Panc1 (cell line): ENCODE measurements around the gene NPR1. TPM values are rescaled to one million over a fixed set of nuclear protein-coding genes. Genes with fewer than 3 reads are reported as not detected.
A peak's percentile ranks its signal among the peaks of the same experiment; 100 is the strongest.

Experiments used
- ATAC-seq: fragments of 200-7000 bp; cut with Tn5 transposase; 2 replicates; pipeline ENCODE4 v1.9.1; 2020; ENCODE audit warnings: mild to moderate bottlenecking, moderate library complexity
- Bru-seq: library from RNA; stranded (reverse); fragments of 400-500 nt; gene quantifications from one replicate; lab custom pipeline; 2021; lab: Mats Ljungman, UMichigan
- BruChase-seq, 2 experiments: library from RNA; stranded (reverse); fragments of 400-500 nt; gene quantifications; one replicate each; lab custom pipeline; 2021; lab: Mats Ljungman, UMichigan
- BruUV-seq: library from RNA; stranded (reverse); fragments of 400-500 nt; replicated peaks from 2 replicates; lab custom pipeline; 2021; lab: Mats Ljungman, UMichigan
- CTCF ChIA-PET: fragments of 300-600 bp; sonication (Branson Sonifier 250); formaldehyde crosslinking; loops from one replicate; lab custom pipeline; 2022; ENCODE audit warnings: antibody characterized with exemption; lab: Charles Lee
- POLR2A ChIA-PET: fragments of 300-600 bp; sonication (Branson Sonifier 250); formaldehyde crosslinking; loops from one replicate; lab custom pipeline; 2022; ENCODE audit warnings: antibody characterized with exemption; lab: Charles Lee
- DNase-seq: peaks from one replicate; pipeline ENCODE4 v3.0.0-alpha.2; 2010; ENCODE audit warnings: low read depth, low spot score
- H3K27ac ChIP-seq: 2 replicates; pipeline ENCODE4 v1.5.1; 2011; ENCODE audit warnings: mild to moderate bottlenecking, low read length, inconsistent platforms
- H3K27me3 ChIP-seq: fragments of 200-500 bp; sonication (Bioruptor generic); 2 replicates; pipeline ENCODE4 v1.6.0; 2014; ENCODE audit warnings: low read length, inconsistent platforms; ENCODE audit not compliant: control insufficient read depth, insufficient read depth
- H3K36me3 ChIP-seq: fragments of 200-500 bp; sonication (Bioruptor generic); 2 replicates; pipeline ENCODE4 v1.5.1; 2014; ENCODE audit warnings: inconsistent platforms, mild to moderate bottlenecking, low read length, moderate library complexity; ENCODE audit not compliant: control insufficient read depth, insufficient read depth
- H3K4me1 ChIP-seq: 2 replicates; pipeline ENCODE4 v1.5.1; 2011; ENCODE audit warnings: inconsistent platforms, mild to moderate bottlenecking, low read length, moderate library complexity; ENCODE audit not compliant: control insufficient read depth, insufficient read depth
- H3K4me3 ChIP-seq, 2 experiments: 2 replicates each; pipeline ENCODE4 v1.5.1; 2011 to 2012; ENCODE audit warnings: low read depth in 2 of 2, low read length in 2 of 2, mild to moderate bottlenecking in 2 of 2, inconsistent platforms in 1 of 2, moderate library complexity in 1 of 2
- H3K9me3 ChIP-seq: fragments of 200-500 bp; sonication (Bioruptor generic); 2 replicates; pipeline ENCODE4 v1.5.1; 2014; ENCODE audit warnings: low read depth, mild to moderate bottlenecking, inconsistent platforms, low read length, moderate library complexity; ENCODE audit not compliant: control insufficient read depth, insufficient read depth
- CTCF ChIP-seq: fragments of 450-650 bp; IDR thresholded peaks from 2 replicates; pipeline ENCODE4 v1.5.1; 2017; ENCODE audit warnings: mild to moderate bottlenecking
- POLR2AphosphoS5 ChIP-seq: IDR thresholded peaks from 2 replicates; pipeline ENCODE4 v1.6.1; 2012; ENCODE audit warnings: mild to moderate bottlenecking, low read depth, low read length, moderate library complexity
- REST ChIP-seq, 2 experiments: IDR thresholded peaks; 2 replicates each; pipeline ENCODE4 v1.6.1; 2011 to 2012; ENCODE audit warnings: low read depth in 2 of 2, control low read depth in 1 of 2, low read length in 1 of 2, mild to moderate bottlenecking in 1 of 2, moderate library complexity in 1 of 2; ENCODE audit not compliant: insufficient read depth in 1 of 2
- SIN3A ChIP-seq: IDR thresholded peaks from 2 replicates; pipeline ENCODE4 v1.6.1; 2012; ENCODE audit warnings: low read depth, mild to moderate bottlenecking, low read length, moderate library complexity, borderline replicate concordance; ENCODE audit not compliant: insufficient read depth
- TCF7L2 ChIP-seq: IDR thresholded peaks from 2 replicates; pipeline ENCODE4 v1.6.1; 2011; ENCODE audit warnings: mild to moderate bottlenecking, low read depth, low read length, inconsistent platforms
- in situ Hi-C: cut with HindIII; loops from 2 replicates; pipeline ENCODE4 v1.10.0; 2016; ENCODE audit warnings: low sequenced_read_pairs, low pct_unique_long_range_greater_than_20kb
- intact Hi-C: fragments of 100-400 bp; cut with micrococcal nuclease; formaldehyde crosslinking; loops from one replicate; pipeline ENCODE4 v1.10.0; 2022; ENCODE audit not compliant: unreplicated experiment
- long read RNA-seq: library from polyadenylated mRNA; unstranded; transcript quantifications from one replicate; pipeline ENCODE4 v2.0.0, GENCODE V29; 2021; ENCODE audit not compliant: unreplicated experiment
- polyA plus RNA-seq: library from polyadenylated mRNA; unstranded; fragments of >200 nt; gene quantifications from one replicate; pipeline ENCODE4 v1.2.1, GENCODE V29; 2012; ENCODE audit warnings: missing spikeins; ENCODE audit not compliant: insufficient read length
- total RNA-seq: library from RNA; stranded (reverse); gene quantifications from one replicate; pipeline ENCODE4 v1.2.1, GENCODE V29; 2021; ENCODE audit not compliant: unreplicated experiment

Gene NPR1
- total RNA-seq (0.36 TPM), Bru-seq, nascent RNA (not detected), BruChase-seq, experiment 1, labeled RNA remaining after a 2-hour chase (percentile 13 among the genes with signal in this experiment), BruChase-seq, experiment 2, labeled RNA remaining after a 6-hour chase (not detected)
- 0.07 TPM for polyA plus RNA-seq
- long read RNA-seq, full-length matches to known transcripts = 1 of 1 reads
- long read RNA-seq, partial matches to known transcripts = 0 of 1 reads
- long read RNA-seq, other reads (novel, unspliced or antisense) = 0 of 1 reads

- Histone ChIP-seq H3K9me3 (no peaks in the 10 kb centered on the region), H3K27me3 (peaks cover 7% of the 10 kb centered on the region), H3K4me3 (peak within 1 kb of the TSS; percentile 33 to 63), H3K4me1 (peaks cover 10% of the 10 kb centered on the region; the same call in 1 of the 2 replicates), H3K36me3 (no peaks in the 10 kb centered on the region), H3K27ac (no peak within 1 kb of the TSS)
- ATAC-seq = peak; percentile 78
- no peak for TF ChIP-seq TCF7L2
- TF ChIP-seq CTCF = no peak
- TF ChIP-seq SIN3A = no peak
- no peak for TF ChIP-seq POLR2AphosphoS5
- no peak for TF ChIP-seq REST (IDR thresholded peaks at IDR 0.05; ENCODE audit: insufficient read depth in 1 of 2, low read depth in 2 of 2, low read length in 1 of 2)
- ChIA-PET POLR2A (no interaction called here), CTCF (interaction anchor here (0.6 to 1.2 kb wide), 4 partner anchors 30 to 289 kb away, joined by 3 to 5 read pairs (median 4); partner anchors contain the start of genes CREB3L4 and SLC39A1)
- no peak for DNase-seq
- BruUV-seq = no TSS peak
- in situ Hi-C loops (no loop called here), intact Hi-C loops (loop anchor here (5.0 kb wide), 2 partner anchors 94 to 309 kb away; partner anchors contain the start of gene RAB13)
Observed at GRCh38 chr1:153678519-153679336, at the start of gene NPR1. NPR1 (plus strand) TSS chr1:153678688; CDS start chr1:153679109, 421 bp downstream.

- Histone ChIP-seq H3K27me3 (no peaks in the 10 kb centered on the region), H3K4me3 (no peak overlapping the region), H3K4me1 (peaks cover 40% of the 10 kb centered on the region), H3K27ac (no peak overlapping the region), H3K9me3 (no peaks in the 10 kb centered on the region), H3K36me3 (no peaks in the 10 kb centered on the region; the same call in 1 of the 2 replicates)
- DNase-seq (no peak), ATAC-seq (no peak)
- ChIA-PET POLR2A (interaction anchor here (0.6 kb wide), 1 partner anchor 67 kb away, joined by 5 read pairs; no protein-coding TSS in a partner anchor), CTCF (no interaction called here)
- TF ChIP-seq POLR2AphosphoS5 (no peak), TCF7L2 (no peak), SIN3A (no peak), CTCF (no peak), REST (IDR thresholded peaks at IDR 0.05; ENCODE audit: insufficient read depth in 1 of 2, low read depth in 2 of 2, low read length in 1 of 2) (no peak)
- BruUV-seq = no TSS peak
- intact Hi-C loops = no loop called here
- in situ Hi-C loops = no loop called here
Observed at GRCh38 chr1:153629343-153629665, 49.2 kb upstream of the NPR1 start.
